H9 (cell line): Measurements from ENCODE around the gene ARFIP1. TPM values are rescaled to one million over a fixed set of nuclear protein-coding genes. Genes with fewer than 3 reads are reported as not detected.

Source experiments
- DNase-seq: peaks from one replicate; pipeline ENCODE4 v3.0.0-alpha.2; 2017
- H2AFZ ChIP-seq: one replicate; pipeline ENCODE4 v1.6.1; 2013; ENCODE audit warnings: mild to moderate bottlenecking, low read length, control low read depth, moderate library complexity
- H2AK5ac ChIP-seq: 2 replicates; pipeline ENCODE4 v1.6.1; 2013; ENCODE audit warnings: low read length, control low read depth, mixed read lengths; ENCODE audit not compliant: insufficient read length
- H2BK120ac ChIP-seq: one replicate; pipeline ENCODE4 v1.6.1; 2013; ENCODE audit warnings: low read depth, mild to moderate bottlenecking, low read length, control low read depth, inconsistent platforms; ENCODE audit not compliant: poor library complexity, severe bottlenecking
- H2BK12ac ChIP-seq: 2 replicates; pipeline ENCODE4 v1.6.1; 2013; ENCODE audit warnings: low read length, control low read depth, mixed read lengths, low read depth; ENCODE audit not compliant: insufficient read length
- H2BK15ac ChIP-seq: 2 replicates; pipeline ENCODE4 v1.6.1; 2013; ENCODE audit warnings: low read depth, low read length, control low read depth
- H2BK20ac ChIP-seq: one replicate; pipeline ENCODE4 v1.6.1; 2013; ENCODE audit warnings: low read depth, mild to moderate bottlenecking, low read length, control low read depth, inconsistent platforms; ENCODE audit not compliant: poor library complexity, severe bottlenecking
- H2BK5ac ChIP-seq: 2 replicates; pipeline ENCODE4 v1.6.1; 2013; ENCODE audit warnings: low read length, control low read depth, mixed read lengths; ENCODE audit not compliant: insufficient read length
- H3K14ac ChIP-seq: 2 replicates; pipeline ENCODE4 v1.6.1; 2013; ENCODE audit warnings: low read length, control low read depth; ENCODE audit not compliant: insufficient read depth
- H3K18ac ChIP-seq: 2 replicates; pipeline ENCODE4 v1.6.1; 2013; ENCODE audit warnings: low read depth, mild to moderate bottlenecking, mixed read lengths, low read length, control low read depth; ENCODE audit not compliant: insufficient read length
- H3K23ac ChIP-seq: 2 replicates; pipeline ENCODE4 v1.6.1; 2013; ENCODE audit warnings: low read length, control low read depth, mixed read lengths, low read depth; ENCODE audit not compliant: insufficient read length
- H3K23me2 ChIP-seq: 2 replicates; pipeline ENCODE4 v1.6.1; 2013; ENCODE audit warnings: low read depth, mild to moderate bottlenecking, mixed read lengths, low read length, control low read depth; ENCODE audit not compliant: insufficient read length, poor library complexity, severe bottlenecking
- H3K27ac ChIP-seq: 2 replicates; pipeline ENCODE4 v1.5.1; 2013; ENCODE audit warnings: low read length, control low read depth, mixed read lengths, low read depth; ENCODE audit not compliant: insufficient read length
- H3K27me3 ChIP-seq: 2 replicates; pipeline ENCODE4 v1.6.1; 2013; ENCODE audit warnings: low read length, control low read depth, inconsistent platforms; ENCODE audit not compliant: insufficient read depth
- H3K4ac ChIP-seq: 2 replicates; pipeline ENCODE4 v1.6.1; 2013; ENCODE audit warnings: low read depth, mild to moderate bottlenecking, control low read depth, inconsistent platforms, low read length, moderate library complexity
- H3K4me1 ChIP-seq: 2 replicates; pipeline ENCODE4 v1.6.1; 2013; ENCODE audit warnings: low read length, control low read depth, inconsistent platforms; ENCODE audit not compliant: insufficient read depth
- H3K4me2 ChIP-seq: 2 replicates; pipeline ENCODE4 v1.6.1; 2013; ENCODE audit warnings: low read length, control low read depth, mixed read lengths; ENCODE audit not compliant: insufficient read length, insufficient read depth
- H3K56ac ChIP-seq: 2 replicates; pipeline ENCODE4 v1.6.1; 2013; ENCODE audit warnings: low read depth, mild to moderate bottlenecking, mixed read lengths, low read length, control low read depth; ENCODE audit not compliant: insufficient read length
- H3K79me1 ChIP-seq: 2 replicates; pipeline ENCODE4 v1.6.1; 2013; ENCODE audit warnings: low read depth, mild to moderate bottlenecking, moderate library complexity, low read length, control low read depth, inconsistent platforms; ENCODE audit not compliant: insufficient read depth, poor library complexity, severe bottlenecking
- H3K79me2 ChIP-seq: 2 replicates; pipeline ENCODE4 v1.6.1; 2013; ENCODE audit warnings: low read length, control low read depth, inconsistent platforms; ENCODE audit not compliant: insufficient read depth
- H3K9ac ChIP-seq: 2 replicates; pipeline ENCODE4 v1.6.1; 2013; ENCODE audit warnings: low read length, control low read depth, mixed read lengths; ENCODE audit not compliant: insufficient read length; ENCODE audit errors: extremely low read depth
- H3K9me3 ChIP-seq: one replicate; pipeline ENCODE4 v1.6.1; 2013; ENCODE audit warnings: low read depth, low read length, inconsistent platforms; ENCODE audit not compliant: control insufficient read depth
- H3T11ph ChIP-seq: one replicate; pipeline ENCODE4 v1.6.1; 2013; ENCODE audit warnings: mild to moderate bottlenecking, low read length, control low read depth, inconsistent platforms
- H4K20me1 ChIP-seq: one replicate; pipeline ENCODE4 v1.6.1; 2013; ENCODE audit not compliant: control insufficient read depth, insufficient read length, insufficient read depth
- H4K5ac ChIP-seq: 2 replicates; pipeline ENCODE4 v1.6.1; 2013; ENCODE audit warnings: low read depth, mild to moderate bottlenecking, mixed read lengths, low read length, control low read depth; ENCODE audit not compliant: insufficient read length
- H4K8ac ChIP-seq: replicated peaks from 2 replicates; pipeline ENCODE4 v1.6.1; 2013; ENCODE audit warnings: low read length, control low read depth, mixed read lengths, low read depth; ENCODE audit not compliant: insufficient read length
- H4K91ac ChIP-seq: 2 replicates; pipeline ENCODE4 v1.6.1; 2013; ENCODE audit warnings: low read depth, mild to moderate bottlenecking, moderate library complexity, mixed read lengths, low read length, control low read depth; ENCODE audit not compliant: insufficient read length
- H3K27ac Mint-ChIP-seq, 3 experiments: 2 replicates in 2 of 3; 3 replicates in 1 of 3; pipeline ENCODE4 v1.8.0; 2020 to 2021; ENCODE audit warnings: mixed read lengths in 3 of 3, mild to moderate bottlenecking in 1 of 3, moderate library complexity in 1 of 3
- H3K27me3 Mint-ChIP-seq: 2 replicates; pipeline ENCODE4 v1.8.0; 2021; ENCODE audit warnings: low read depth, mild to moderate bottlenecking, moderate library complexity, mixed read lengths
- H3K36me3 Mint-ChIP-seq, 3 experiments: 2 replicates in 2 of 3; 3 replicates in 1 of 3; pipeline ENCODE4 v1.8.0; 2020 to 2021; ENCODE audit warnings: low read depth in 3 of 3, mixed read lengths in 3 of 3; ENCODE audit not compliant: insufficient read depth in 1 of 3
- H3K4me1 Mint-ChIP-seq, 2 experiments: 2 replicates each; pipeline ENCODE4 v1.8.0; 2020; ENCODE audit warnings: mixed read lengths in 2 of 2
- H3K4me3 Mint-ChIP-seq, 2 experiments: 2 replicates in 1 of 2; 3 replicates in 1 of 2; pipeline ENCODE4 v1.8.0; 2020 to 2021; ENCODE audit warnings: mild to moderate bottlenecking in 2 of 2, mixed read lengths in 2 of 2, moderate library complexity in 1 of 2
- H3K9me3 Mint-ChIP-seq, 2 experiments: 2 replicates in 1 of 2; 3 replicates in 1 of 2; pipeline ENCODE4 v1.8.0; 2020; ENCODE audit warnings: mild to moderate bottlenecking in 2 of 2, mixed read lengths in 2 of 2, moderate library complexity in 1 of 2
- WGBS: extraction: QIAGEN DNeasy Blood & Tissue Kit; methylation state at CpG from one replicate; pipeline ENCODE4 v1.1.7; 2013; ENCODE audit warnings: missing lambda C conversion rate, low lambda C conversion rate, mixed read lengths; ENCODE audit not compliant: insufficient read length; ENCODE audit errors: extremely low coverage; 5-methylcytosine and 5-hydroxymethylcytosine counted together
- total RNA-seq: library from RNA; stranded (reverse); gene quantifications from 2 replicates; pipeline ENCODE4 v1.2.1, GENCODE V29; 2021
- TF ChIP-seq, protein P1 (sequence below): fragments of 200-600 bp; sonication (generic); conservative IDR thresholded peaks from 3 replicates; pipeline ENCODE4 v1.8.0; 2021; ENCODE audit warnings: antibody characterized with exemption, mild to moderate bottlenecking

The ARFIP1 gene
- total RNA-seq, 1 experiment from 2014 or later, result 30.8 TPM

DNA sequence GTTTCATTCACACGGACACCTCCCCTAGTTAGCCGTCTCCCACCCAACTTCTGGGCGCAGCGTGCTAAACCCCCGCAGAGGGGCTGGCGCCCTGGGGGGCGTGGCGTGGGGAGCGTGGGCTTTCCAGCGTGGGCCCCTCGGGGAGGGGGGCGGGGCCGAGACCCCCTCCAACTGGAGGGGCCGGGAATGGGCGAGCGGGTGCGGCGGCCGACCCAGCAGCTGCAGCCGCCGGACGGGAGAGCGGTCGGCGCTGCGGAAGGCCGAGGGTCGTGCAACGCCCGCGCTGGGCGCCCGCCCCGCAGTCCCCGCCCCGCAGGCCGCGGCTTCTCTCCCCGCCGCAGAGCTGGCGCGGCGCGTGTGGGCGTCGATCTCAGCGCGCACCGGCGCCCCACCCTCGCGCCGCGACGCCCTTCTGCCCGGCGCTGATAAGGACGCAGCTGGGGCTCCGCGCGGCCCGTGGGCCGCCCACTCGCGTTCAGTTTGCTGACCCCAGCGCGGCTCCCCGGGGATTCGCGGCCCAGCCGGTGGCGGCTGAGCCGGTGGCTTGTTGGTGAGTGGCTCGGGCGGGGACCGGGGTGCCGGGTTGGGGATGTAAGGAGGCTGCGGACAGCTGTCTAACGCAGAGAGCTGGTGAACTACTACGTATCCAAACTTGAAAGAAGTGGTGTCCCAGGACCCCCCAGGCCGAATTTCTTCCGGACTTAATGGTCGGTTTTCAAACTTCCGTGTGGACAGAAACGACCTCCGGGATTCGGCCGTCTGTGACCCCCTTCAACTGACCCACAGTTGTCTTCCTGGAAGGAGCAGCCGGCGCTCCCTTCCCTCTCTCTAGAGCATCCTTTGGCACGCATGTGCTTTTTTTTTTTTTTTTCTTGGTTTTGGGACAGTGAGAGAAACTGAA is 157.8 kb downstream of the ARFIP1 start:
- no peak overlapping the region for H2BK12ac ChIP-seq
- Mint-ChIP-seq H3K9me3 (no peaks in the 10 kb centered on the region; a peak in 1 of 5 replicates), H3K4me3 (peak overlapping the region; percentile 82 to 93), H3K27me3 (peaks cover 31% of the 10 kb centered on the region), H3K36me3 (peaks cover 0 to 8% (median 5%) of the 10 kb centered on the region in 3 experiments; a peak in 4 of 7 replicates), H3K27ac (no peak overlapping the region), H3K4me1 (peaks cover 37 to 38% of the 10 kb centered on the region in 2 experiments)
- DNase-seq, result no peak
- H2BK120ac ChIP-seq, result no peak overlapping the region
- H3K9me3 ChIP-seq, result no peaks in the 10 kb centered on the region
- H3K79me1 ChIP-seq, result no peaks in the 10 kb centered on the region
- no peak overlapping the region for H3K23ac ChIP-seq
- TF ChIP-seq, protein P1, sequence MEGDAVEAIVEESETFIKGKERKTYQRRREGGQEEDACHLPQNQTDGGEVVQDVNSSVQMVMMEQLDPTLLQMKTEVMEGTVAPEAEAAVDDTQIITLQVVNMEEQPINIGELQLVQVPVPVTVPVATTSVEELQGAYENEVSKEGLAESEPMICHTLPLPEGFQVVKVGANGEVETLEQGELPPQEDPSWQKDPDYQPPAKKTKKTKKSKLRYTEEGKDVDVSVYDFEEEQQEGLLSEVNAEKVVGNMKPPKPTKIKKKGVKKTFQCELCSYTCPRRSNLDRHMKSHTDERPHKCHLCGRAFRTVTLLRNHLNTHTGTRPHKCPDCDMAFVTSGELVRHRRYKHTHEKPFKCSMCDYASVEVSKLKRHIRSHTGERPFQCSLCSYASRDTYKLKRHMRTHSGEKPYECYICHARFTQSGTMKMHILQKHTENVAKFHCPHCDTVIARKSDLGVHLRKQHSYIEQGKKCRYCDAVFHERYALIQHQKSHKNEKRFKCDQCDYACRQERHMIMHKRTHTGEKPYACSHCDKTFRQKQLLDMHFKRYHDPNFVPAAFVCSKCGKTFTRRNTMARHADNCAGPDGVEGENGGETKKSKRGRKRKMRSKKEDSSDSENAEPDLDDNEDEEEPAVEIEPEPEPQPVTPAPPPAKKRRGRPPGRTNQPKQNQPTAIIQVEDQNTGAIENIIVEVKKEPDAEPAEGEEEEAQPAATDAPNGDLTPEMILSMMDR, result no peak
- peak overlapping the region; percentile 35 for H3K18ac ChIP-seq
- H2AFZ ChIP-seq, result no peak overlapping the region
- H2BK20ac ChIP-seq, result no peak overlapping the region
- H3K4ac ChIP-seq, result no peak overlapping the region
- no peak overlapping the region for H2BK15ac ChIP-seq
- no peak overlapping the region for H2AK5ac ChIP-seq
- WGBS, result no CpG with 5 or more reads among the region's 91 CpGs
- H4K20me1 ChIP-seq, result no peaks in the 10 kb centered on the region
- peak overlapping the region; percentile 76; the same call in 1 of the 2 replicates for H3K14ac ChIP-seq
- H2BK5ac ChIP-seq, result no peak overlapping the region
- no peak overlapping the region for H4K91ac ChIP-seq
- H3K23me2 ChIP-seq, result peaks cover 19% of the 10 kb centered on the region
- no peak overlapping the region for H3K56ac ChIP-seq
- peaks cover 27% of the 10 kb centered on the region; the same call in 1 of the 2 replicates for H3K79me2 ChIP-seq
- peaks cover 2% of the 10 kb centered on the region; the same call in 1 of the 2 replicates for H3K4me1 ChIP-seq
- H4K8ac ChIP-seq, result no peak overlapping the region
- no peaks in the 10 kb centered on the region for H3K27me3 ChIP-seq
- H3K4me2 ChIP-seq, result peak overlapping the region; percentile 76
- H3K9ac ChIP-seq, result peak overlapping the region; percentile 56
- no peak overlapping the region for H4K5ac ChIP-seq
- no peak overlapping the region for H3T11ph ChIP-seq
- no peak overlapping the region for H3K27ac ChIP-seq
